Ovary (tissue), 3 donors: ENCODE measurements around the gene PTGES3L.

Experiments
- EP300 ChIP-seq: sonication (generic); formaldehyde crosslinking; IDR thresholded peaks from one replicate; pipeline ENCODE4 v1.6.1; 2017; ENCODE audit warnings: antibody characterized with exemption
- POLR2A ChIP-seq: fragments of 450-650 bp; IDR thresholded peaks from one replicate; pipeline ENCODE4 v1.6.1; 2017; ENCODE audit warnings: antibody characterized with exemption, mild to moderate bottlenecking, moderate library complexity
- TF ChIP-seq, protein P1 (sequence below), 3 donors: fragments of 450-650 bp in 2 of 3; fragments of 200-600 bp in 1 of 3; IDR thresholded peaks; one replicate each; pipeline versions ENCODE4 v1.5.1 to v1.8.0; 2016 to 2022; ENCODE audit warnings: antibody characterized with exemption in 3 of 3, mild to moderate bottlenecking in 1 of 3
- donor health status: DM: no; HTN: no; CAD: no.

DNA sequence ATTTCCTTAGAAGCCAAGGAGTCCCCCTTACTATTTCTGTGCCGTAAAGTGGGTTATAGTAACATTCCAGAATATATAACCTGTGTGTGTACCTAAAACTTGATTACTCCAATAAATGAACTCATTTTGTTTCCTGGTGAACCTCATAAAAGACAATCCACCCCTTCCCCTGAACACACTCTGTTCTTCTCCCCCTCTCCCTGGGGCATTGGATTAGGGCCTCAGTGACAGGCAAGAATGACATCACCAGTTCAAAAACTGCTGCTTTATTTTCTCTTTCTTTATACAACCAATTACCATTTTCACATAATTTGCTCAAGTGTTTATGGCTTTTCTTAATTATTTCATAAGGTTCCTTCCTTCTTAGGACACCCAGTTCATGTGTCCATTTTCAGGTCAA, 33.1 kb downstream of the PTGES3L start:
- TF ChIP-seq, protein P1, sequence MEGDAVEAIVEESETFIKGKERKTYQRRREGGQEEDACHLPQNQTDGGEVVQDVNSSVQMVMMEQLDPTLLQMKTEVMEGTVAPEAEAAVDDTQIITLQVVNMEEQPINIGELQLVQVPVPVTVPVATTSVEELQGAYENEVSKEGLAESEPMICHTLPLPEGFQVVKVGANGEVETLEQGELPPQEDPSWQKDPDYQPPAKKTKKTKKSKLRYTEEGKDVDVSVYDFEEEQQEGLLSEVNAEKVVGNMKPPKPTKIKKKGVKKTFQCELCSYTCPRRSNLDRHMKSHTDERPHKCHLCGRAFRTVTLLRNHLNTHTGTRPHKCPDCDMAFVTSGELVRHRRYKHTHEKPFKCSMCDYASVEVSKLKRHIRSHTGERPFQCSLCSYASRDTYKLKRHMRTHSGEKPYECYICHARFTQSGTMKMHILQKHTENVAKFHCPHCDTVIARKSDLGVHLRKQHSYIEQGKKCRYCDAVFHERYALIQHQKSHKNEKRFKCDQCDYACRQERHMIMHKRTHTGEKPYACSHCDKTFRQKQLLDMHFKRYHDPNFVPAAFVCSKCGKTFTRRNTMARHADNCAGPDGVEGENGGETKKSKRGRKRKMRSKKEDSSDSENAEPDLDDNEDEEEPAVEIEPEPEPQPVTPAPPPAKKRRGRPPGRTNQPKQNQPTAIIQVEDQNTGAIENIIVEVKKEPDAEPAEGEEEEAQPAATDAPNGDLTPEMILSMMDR (IDR thresholded peaks at IDR 0.05), result no peak
- TF ChIP-seq POLR2A (no peak), EP300 (no peak)
